Amniotic stem cell (primary cell): Measurements from ENCODE around the gene ZFP2.
"Not testable (repeated sequence)": the region's sequence is repeated elsewhere in the genome, so short reads cannot be mapped to it uniquely, and the experiment has no call there.

Experiments
- DNase-seq: peaks from one replicate; lab custom pipeline; 2025; lab: John Stamatoyannopoulos, UW

Gene ZFP2

DNA sequence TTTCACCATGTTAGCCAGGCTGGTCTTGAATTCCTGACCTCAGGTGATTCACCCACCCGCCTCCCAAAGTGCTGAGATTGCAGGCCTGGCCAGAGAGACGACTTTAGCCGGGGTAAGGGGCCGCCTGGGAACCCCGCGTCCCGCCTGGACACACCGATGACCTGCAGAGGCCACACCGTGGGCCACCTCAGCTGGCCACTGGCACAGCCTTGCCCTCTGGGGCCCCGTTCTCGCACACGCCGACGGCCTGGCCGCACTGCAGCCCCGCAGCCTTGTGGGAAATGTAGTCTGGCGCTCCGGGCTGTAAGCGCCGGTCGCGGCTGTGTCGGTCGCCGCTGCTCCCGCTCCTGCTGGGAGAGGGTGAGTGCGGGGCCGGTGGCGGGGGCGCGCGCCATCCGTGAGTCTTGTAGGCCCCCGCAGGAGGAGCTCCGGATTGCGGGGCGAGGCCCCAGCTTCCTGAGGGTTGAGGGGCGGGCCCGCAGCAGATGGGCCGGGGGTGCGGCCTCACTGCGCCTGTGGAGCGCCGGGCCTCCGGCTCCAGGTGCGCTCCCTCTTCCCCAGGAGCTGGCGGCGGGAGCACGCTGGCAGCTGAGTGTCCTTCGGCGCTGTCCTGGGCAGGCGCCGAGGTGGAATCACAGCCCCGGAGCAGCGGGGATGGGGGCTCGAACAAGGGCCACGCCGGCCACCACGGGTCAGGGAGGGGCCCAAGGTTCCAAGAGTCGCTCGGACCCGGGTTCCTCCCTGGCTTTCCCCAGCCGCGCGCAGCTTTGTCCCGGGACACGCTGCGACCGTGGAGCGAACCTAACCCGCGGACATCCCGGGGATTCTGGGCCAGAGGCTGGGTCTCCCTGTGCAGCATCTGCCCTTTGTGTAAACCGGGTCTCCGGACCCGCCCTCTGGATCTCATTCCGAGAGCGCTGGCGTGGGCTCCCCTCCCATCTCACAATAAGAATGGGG, at the start of gene ZFP2:
ZFP2 (plus strand) TSS at position 299 of the 957 bp plus-strand sequence. CDS start 35,401 bp downstream, outside the sequence.
- DNase-seq, result peak; percentile 6

DNA sequence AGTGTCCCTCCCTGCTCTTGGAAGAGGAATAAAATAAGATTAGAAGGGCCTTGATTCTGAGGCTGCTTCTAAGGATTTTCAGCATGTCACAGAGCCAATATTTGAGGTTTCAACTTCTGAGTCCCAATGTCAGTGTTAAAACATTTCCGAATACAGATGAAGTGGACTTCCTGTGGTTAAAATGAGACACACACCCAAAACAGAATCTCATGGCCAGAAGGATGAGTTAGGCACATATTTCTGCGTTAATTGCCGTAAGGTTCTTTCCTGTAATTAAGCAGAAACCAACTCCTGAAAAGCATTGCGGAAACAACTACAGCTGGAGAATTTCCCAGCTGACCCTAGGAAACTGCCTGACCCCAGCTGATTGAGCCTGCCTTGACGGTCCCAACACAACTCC, 46.4 kb upstream of the ZFP2 start:
- no peak for DNase-seq

DNA sequence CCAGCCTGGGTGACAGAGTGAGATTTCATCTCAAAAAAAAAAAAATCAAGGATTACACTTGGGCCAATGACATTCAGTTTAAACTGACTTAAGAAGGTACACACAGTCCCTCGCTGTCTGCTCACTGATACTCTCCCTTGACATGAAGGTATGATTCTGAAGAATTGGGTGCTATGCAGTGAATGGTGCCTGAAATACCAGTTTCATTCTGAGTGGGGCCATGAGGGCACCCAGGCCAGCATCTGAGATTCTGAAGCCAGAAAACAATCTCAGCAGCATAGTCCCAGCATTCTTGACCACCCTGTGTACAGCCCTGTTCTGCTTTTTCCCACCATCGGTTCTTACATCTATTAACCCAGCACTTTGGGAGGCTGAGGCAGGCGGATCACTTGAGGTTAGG, 43.8 kb upstream of the ZFP2 start:
- no peak for DNase-seq

DNA sequence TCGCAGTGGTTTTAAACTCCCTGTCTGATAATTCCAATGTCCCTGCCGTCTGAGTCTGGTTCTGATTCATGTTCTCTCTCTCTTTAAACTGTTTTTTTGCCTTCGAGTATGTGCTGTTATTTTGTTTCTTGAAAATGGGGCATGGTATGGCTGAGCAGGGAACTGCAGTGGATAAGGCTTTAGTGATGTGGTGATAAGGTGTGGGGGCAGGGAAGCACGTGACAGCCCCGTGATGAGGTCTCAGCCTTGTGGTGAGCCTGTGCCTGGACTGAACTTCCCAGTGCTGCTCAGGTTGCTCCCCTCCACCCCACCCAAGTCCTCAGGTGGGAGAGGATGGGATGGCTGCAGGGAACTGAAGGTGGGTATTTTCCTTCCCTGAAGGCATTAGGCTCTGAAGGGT, 41.4 kb upstream of the ZFP2 start:
- no peak for DNase-seq

DNA sequence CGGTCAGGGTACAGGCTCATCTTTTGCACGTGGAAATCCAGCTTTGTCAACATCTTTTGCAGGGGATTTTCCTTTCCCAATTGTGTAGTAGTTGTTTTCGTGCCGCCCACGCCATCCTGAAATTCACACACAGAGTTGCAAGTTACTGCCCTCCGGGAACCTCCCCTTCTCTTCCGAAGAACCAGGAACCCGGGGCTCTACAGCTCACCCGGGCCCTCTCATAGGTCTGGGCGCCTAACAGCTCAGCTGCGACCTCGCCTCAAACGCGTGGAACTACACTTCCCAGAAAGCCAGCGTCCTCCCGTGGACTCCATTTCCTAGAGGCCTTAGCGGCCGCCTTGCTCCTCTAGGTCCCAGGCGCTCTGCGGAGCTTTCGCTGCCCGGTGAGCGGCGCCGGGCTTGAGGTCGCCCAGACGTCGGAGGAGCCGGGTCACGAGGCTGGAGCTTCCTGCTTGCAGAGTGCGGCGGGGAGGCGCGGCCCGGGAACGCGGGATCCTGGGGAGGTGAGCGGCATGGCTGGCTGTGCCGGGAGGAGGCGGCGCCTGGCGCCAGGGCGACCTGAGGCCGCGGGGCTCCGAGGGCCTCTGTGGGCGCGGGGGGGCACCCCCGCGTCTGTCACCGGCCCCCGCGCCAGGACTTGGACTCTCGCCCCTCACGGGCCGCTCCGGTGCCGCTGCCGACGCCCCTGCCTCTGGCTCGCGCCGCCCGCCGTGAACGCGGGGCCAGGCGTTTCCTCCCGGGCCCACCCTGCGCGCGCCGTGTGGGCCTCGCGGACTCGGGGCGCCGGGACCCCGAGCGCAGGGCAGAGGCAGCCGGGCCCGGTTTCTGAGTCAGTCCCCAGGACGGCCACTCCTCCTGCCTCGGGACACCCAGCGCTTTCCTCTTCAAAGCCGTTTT, 35.8 kb upstream of the ZFP2 start, which contains the start of gene ZNF354B:
ZNF354B (plus strand) TSS at position 329 of the 897 bp plus-strand sequence. CDS start 1,095 bp downstream, outside the sequence.
- peak; percentile 83 for DNase-seq

DNA sequence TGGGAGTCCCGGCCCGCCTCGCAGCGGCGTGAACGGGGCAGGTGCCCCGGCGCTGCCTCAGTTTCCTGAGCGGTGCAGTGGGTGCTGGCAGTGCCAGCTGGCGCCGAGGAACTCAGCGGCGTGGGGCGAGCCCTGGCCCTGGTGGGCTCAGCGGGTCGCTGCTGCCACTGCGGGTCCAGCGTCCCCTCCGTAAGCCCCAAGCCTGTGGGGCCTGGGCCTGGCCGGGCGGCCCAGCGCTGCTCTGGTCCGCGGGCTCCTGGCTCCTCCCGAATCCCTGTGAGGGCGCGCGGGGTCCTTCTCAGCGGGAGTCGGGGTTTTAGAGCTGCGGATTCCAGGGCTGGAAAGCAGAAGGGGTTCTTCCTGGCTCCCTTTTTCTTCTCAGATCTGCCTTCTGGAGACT, 35.1 kb upstream of the ZFP2 start:
- not testable (repeated sequence) for DNase-seq

DNA sequence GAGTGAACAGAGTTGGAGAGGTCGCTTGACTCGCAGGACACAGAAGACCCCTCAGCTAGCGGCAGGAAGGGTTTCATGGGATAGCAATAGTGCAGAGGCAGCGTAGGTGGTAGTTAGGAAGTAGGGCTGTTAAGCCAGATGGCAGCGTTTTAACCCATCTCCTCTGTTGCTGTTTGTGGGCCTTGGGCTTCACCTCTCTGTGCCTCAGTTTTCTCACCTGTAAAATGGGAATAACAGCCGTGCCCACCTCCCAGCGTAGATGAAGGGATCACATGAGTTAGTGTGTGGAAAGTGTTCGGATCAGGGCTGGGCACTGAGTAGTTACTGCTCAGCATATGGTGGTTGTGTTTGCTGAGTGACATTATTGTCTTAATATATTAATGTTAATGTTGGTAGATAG, 34.1 kb upstream of the ZFP2 start:
- no peak for DNase-seq

DNA sequence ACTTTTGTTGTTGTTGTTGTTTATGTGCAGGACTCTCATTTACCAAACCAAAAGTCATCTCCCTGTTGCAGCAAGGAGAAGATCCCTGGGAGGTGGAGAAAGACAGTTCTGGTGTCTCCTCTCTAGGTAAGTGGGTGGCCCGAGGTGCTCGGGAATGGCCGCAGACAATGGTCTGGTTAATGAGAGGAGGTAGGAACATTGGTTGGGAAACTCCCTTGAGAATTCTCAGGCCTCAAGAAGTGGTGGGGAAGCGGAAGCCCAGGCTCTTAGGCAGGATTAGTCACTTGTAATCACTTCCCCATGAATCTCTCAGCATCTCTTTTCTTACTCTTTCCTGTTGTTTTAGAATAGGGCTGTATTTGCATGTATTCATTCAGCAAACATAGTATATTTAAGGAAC, 28.8 kb upstream of the ZFP2 start:
- DNase-seq, result no peak

DNA sequence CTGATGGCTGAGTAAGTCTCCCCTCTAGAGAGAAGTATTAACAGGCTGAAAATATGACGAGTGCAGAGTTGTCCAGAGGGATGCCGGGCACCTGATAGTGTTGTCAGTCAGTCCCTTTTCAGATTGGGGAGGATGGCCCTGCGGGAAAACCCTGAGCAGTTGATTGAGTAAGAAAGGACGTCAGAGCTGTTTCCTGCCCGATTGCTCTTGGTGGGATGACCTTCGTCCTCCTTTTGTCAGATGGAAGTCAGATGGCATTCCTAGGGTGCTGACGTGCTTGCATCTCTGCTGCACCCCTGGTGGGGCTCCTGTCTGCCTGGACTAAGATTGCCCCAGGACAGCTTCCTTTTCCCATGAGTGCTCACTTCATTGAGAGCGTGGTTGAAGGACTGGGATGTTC, 26.1 kb upstream of the ZFP2 start:
- no peak for DNase-seq

DNA sequence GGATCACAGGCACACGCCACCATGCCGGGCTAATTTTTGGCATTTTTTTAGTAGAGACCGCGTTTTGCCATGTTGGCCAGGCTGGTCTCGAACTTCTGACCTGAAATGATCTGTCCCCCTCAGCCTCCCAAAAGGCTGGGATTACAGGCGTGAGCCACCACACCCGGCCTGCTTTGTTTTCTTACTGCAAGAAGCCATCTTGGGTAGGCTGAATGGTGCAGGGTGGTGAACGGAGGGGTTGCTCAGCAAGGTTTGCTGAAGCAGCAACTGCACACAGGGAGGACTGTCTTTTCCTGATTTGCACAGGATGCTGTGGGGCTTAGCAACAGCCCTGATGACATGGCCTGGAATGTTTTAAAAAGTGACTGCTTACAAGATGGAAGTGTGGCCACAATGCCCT, 25.3 kb upstream of the ZFP2 start:
- DNase-seq, result no peak

DNA sequence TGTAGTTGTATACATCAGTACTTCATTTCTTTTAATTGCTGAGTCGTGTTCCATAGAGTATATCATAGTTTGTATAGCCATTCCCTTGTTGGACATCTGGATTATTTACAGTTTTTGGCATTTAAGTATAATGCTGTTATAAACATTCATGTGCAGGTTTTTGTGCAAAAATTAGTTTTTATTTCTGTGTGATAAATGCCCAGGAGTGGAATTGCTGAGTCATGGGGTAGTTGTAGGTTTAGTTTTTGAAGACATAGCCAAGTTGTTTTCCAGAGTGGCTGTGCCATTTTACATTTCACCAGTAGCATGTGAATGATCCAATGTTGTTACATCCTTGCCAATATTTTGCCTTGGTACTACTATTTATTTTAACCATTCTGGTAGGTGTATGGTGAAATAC, 23.4 kb upstream of the ZFP2 start:
- DNase-seq, result no peak

DNA sequence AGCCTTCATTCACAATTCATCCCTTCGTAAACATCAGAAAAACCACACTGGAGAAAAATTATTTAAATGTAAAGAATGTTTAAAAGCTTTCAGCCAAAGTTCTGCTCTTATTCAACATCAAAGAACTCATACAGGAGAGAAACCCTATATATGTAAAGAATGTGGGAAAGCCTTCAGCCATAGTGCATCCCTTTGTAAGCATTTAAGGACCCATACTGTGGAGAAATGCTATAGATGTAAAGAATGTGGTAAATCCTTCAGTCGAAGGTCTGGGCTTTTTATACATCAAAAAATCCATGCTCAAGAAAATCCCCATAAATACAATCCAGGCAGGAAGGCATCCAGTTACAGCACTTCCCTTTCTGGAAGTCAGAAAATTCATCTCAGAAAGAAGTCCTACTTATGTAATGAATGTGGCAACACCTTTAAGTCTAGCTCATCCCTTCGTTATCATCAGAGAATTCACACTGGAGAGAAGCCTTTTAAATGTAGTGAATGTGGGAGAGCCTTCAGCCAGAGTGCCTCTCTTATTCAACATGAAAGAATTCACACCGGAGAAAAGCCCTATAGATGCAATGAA, 12.5 kb upstream of the ZFP2 start:
- DNase-seq, result not testable (repeated sequence)

DNA sequence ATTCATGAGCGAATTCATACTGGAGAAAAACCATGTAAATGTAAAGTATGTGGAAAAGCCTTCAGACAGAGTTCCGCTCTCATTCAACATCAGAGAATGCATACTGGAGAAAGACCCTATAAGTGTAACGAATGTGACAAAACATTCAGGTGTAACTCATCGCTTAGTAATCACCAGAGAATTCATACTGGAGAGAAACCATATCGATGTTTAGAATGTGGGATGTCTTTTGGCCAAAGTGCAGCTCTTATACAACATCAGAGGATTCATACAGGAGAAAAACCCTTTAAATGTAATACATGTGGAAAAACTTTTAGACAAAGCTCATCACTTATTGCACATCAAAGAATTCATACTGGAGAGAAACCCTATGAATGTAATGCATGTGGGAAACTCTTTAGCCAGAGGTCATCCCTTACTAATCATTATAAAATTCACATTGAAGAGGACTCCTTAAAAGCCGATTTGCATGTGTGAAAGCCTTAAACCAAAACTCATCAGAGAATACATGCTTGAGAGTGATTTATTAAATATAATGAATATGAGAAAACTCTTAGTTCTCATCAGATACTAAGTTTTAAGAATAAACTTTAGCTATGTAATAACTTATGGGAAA, 11.8 kb upstream of the ZFP2 start:
- no peak for DNase-seq

DNA sequence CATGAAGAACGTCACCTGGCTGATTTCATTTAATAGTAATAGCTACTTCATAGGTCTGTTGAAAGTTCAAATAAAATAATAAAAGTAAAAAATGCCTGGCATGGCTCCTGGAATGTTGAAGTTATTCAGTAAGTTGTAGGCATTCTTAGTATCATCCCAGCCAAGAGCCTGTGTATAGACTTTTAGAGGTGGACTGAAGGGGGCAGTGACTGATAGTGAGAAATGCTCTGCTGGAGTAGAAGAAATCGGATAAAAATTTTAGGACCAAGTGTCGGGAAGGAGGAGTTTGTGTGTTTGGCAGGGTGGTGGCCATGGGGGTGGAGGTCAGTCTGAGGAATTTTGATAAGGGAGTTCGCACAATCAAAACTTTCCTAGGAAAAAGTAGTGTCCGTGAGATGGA, 3.6 kb downstream of the ZFP2 start:
- no peak for DNase-seq

DNA sequence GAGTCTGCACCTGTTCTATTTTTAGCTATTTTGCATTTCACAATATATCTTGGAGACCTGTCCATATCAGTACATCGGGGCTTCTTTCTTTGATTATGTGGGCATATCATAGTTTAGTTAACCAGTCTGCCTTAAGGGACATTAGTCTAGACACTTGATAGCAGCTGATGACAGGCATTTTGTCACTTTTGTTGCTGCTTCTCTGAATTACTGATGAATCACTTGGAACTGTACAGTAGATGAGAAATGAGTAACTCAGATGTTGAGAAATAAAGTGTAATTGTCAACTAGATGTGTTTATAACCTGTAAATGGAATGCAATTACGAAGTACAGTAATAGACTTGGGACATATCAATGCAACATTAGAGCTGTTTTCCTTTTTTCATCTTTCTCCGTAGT, 7.1 kb downstream of the ZFP2 start:
- DNase-seq, result no peak

DNA sequence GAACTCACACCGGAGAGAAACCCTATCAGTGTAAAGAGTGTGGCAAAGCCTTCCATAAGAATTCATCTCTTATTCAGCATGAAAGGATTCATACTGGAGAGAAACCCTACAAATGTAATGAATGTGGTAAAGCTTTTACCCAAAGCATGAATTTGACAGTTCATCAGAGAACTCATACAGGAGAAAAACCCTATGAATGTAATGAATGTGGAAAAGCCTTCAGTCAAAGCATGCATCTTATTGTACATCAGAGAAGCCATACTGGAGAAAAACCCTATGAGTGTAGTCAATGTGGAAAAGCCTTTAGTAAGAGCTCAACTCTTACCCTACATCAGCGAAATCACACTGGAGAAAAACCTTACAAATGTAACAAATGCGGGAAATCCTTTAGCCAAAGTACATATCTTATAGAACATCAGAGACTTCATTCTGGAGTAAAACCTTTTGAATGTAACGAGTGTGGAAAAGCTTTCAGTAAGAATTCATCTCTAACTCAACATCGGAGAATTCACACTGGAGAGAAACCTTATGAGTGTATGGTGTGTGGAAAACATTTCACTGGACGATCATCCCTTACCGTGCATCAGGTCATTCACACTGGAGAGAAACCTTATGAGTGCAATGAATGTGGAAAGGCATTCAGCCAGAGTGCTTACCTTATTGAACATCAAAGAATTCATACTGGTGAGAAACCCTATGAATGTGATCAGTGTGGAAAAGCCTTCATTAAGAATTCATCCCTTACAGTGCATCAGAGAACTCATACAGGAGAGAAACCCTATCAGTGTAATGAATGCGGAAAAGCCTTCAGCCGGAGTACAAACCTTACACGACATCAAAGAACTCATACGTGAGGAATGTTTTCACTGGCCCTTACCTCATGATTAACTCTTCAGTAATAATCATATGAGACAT, 36.4 kb downstream of the ZFP2 start:
- DNase-seq, result no peak

DNA sequence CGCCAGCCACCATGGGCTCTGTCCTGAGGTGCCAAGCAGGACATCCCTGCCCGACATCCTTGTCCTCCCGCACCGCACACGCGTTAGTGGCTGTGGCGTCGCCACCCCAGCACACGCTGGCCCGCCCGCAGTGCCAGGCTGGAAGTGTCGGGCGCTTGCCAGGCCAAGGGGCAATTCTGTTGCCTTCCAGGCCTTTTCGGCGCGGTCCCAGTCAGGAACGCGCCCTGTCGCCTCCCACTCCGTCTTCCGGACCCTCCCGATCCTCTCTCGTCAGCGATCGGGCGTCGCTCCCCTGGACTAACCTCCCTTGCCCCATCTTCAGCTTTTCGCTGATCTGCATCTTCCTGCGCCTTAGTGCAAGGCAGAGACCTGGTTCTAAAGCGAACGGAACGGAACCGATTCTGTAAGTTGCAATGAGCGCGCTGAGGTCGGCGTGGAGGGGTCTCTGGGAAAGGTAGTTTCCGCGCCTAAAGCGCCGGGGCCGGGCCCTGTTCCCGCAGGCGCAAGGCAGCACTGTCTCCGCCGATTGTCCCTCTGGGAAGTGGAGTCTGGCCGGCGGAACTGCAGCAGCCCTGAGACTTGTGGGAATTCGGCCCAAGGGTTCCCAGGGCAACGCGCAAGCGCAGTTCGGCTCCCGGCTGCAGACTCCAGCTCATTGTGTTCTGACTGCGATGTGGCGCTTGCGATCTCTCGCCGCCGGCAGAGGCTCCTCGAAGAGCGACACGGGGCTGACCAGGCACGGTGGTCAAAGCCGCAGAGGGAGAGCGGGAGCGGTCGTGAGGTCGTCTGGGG, 45.1 kb downstream of the ZFP2 start, which contains the start of gene ZNF454:
ZNF454 (plus strand) TSS at position 630 of the 792 bp plus-strand sequence. CDS start 1,594 bp downstream, outside the sequence.
- peak; percentile 48 for DNase-seq

DNA sequence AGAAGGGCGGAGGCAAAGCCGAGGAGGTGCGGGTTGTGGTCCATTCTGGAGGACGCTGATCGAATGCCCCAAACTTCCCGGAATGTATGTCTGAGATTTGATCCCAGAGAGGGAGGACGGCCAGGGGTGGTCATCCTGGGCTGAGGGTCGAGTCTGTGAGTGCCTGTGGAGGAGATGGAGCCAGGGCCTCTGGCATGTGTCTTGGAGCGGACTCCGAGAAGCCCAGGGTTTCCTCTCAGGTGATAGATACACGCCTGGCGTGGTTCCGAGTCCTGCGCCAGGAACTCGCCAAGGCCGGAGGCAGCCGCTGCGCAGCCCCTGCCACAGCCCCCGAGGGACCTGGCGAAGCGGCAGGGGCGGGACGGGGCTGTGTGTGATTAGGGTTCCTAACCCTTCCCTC, 45.6 kb downstream of the ZFP2 start:
- no peak for DNase-seq

DNA sequence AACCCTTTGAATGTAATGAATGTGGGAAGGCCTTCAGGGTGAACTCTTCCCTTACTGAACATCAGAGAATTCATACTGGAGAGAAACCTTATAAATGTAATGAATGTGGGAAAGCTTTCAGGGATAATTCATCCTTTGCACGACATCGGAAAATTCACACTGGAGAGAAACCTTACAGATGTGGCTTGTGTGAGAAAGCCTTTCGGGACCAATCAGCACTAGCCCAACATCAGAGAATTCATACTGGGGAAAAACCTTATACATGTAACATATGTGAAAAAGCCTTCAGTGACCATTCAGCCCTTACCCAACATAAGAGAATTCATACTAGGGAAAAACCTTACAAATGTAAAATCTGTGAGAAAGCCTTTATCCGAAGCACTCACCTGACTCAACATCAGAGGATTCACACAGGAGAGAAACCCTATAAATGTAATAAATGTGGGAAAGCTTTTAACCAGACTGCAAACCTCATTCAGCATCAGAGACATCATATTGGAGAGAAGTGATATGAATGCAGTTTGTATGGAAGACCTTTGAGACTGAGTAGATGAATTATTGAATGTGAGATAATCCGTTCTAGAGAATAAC, 69.8 kb downstream of the ZFP2 start:
- DNase-seq, result no peak
